ENCODE results near the gene CCDC18. TPM values are rescaled to one million over a fixed set of nuclear protein-coding genes. Genes with fewer than 3 reads are reported as not detected.
"Not testable (repeated sequence)": the region's sequence is repeated elsewhere in the genome, so short reads cannot be mapped to it uniquely, and the experiment has no call there.

Gene CCDC18
- total RNA-seq, 1 donor from 2014 or later = 15.9 TPM

GRCh38 chr1:93223023-93223675 lies 42.6 kb downstream of the CCDC18 start:
- H3K36me3 Mint-ChIP-seq (ENCODE audit: low read depth) = peaks cover 22% of the 10 kb centered on the region
- ATAC-seq (ENCODE audit: low read depth) = no peak
- H3K27me3 Mint-ChIP-seq = no peaks in the 10 kb centered on the region
- ChIA-PET POLR2A (no interaction called here), CTCF (no interaction called here)
- H3K4me3 Mint-ChIP-seq = no peak overlapping the region
- no peak for DNase-seq
- H3K4me1 Mint-ChIP-seq = peaks cover 37% of the 10 kb centered on the region
- intact Hi-C loops (cut with micrococcal nuclease) = no loop called here
- TF ChIP-seq, protein P1, sequence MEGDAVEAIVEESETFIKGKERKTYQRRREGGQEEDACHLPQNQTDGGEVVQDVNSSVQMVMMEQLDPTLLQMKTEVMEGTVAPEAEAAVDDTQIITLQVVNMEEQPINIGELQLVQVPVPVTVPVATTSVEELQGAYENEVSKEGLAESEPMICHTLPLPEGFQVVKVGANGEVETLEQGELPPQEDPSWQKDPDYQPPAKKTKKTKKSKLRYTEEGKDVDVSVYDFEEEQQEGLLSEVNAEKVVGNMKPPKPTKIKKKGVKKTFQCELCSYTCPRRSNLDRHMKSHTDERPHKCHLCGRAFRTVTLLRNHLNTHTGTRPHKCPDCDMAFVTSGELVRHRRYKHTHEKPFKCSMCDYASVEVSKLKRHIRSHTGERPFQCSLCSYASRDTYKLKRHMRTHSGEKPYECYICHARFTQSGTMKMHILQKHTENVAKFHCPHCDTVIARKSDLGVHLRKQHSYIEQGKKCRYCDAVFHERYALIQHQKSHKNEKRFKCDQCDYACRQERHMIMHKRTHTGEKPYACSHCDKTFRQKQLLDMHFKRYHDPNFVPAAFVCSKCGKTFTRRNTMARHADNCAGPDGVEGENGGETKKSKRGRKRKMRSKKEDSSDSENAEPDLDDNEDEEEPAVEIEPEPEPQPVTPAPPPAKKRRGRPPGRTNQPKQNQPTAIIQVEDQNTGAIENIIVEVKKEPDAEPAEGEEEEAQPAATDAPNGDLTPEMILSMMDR (IDR thresholded peaks at IDR 0.05) = no peak
- no peaks in the 10 kb centered on the region for H3K9me3 Mint-ChIP-seq
- no peak overlapping the region for H3K27ac Mint-ChIP-seq

GRCh38 chr1:93235261-93235660 lies 54.7 kb downstream of the CCDC18 start:
- Mint-ChIP-seq H3K9me3 (peaks cover 3% of the 10 kb centered on the region), H3K36me3 (ENCODE audit: low read depth) (peaks cover 46% of the 10 kb centered on the region), H3K4me1 (no peaks in the 10 kb centered on the region), H3K27ac (no peak overlapping the region), H3K27me3 (no peaks in the 10 kb centered on the region), H3K4me3 (no peak overlapping the region)
- TF ChIP-seq, protein P1 (IDR thresholded peaks at IDR 0.05) = no peak
- ATAC-seq (ENCODE audit: low read depth) (no peak), DNase-seq (no peak)
- ChIA-PET CTCF (no interaction called here), POLR2A (no interaction called here)
- intact Hi-C loops (cut with micrococcal nuclease) = no loop called here

- ChIA-PET CTCF (no interaction called here), POLR2A (no interaction called here)
- no peak for DNase-seq
- peaks cover 2% of the 10 kb centered on the region for H3K9me3 Mint-ChIP-seq
- ATAC-seq (ENCODE audit: low read depth) = no peak
- no peak overlapping the region for H3K27ac Mint-ChIP-seq
- H3K36me3 Mint-ChIP-seq (ENCODE audit: low read depth) = peaks cover 50% of the 10 kb centered on the region
- intact Hi-C loops (cut with micrococcal nuclease) = no loop called here
- no peaks in the 10 kb centered on the region for H3K4me1 Mint-ChIP-seq
- no peaks in the 10 kb centered on the region for H3K27me3 Mint-ChIP-seq
- TF ChIP-seq, protein P1 (IDR thresholded peaks at IDR 0.05) = no peak
- H3K4me3 Mint-ChIP-seq = no peak overlapping the region
These were observed 56.5 kb downstream of the CCDC18 start for GRCh38 chr1:93237021-93237420.

GRCh38 chr1:93238425-93238824 lies 57.9 kb downstream of the CCDC18 start:
- Mint-ChIP-seq H3K27ac (no peak overlapping the region), H3K36me3 (ENCODE audit: low read depth) (peaks cover 59% of the 10 kb centered on the region), H3K27me3 (no peaks in the 10 kb centered on the region), H3K9me3 (peaks cover 9% of the 10 kb centered on the region), H3K4me1 (no peaks in the 10 kb centered on the region), H3K4me3 (no peak overlapping the region)
- no peak for DNase-seq
- ATAC-seq (ENCODE audit: low read depth) = no peak
- TF ChIP-seq, protein P1 (IDR thresholded peaks at IDR 0.05) = no peak
- intact Hi-C loops (cut with micrococcal nuclease) = no loop called here
- ChIA-PET CTCF (no interaction called here), POLR2A (no interaction called here)

DNA sequence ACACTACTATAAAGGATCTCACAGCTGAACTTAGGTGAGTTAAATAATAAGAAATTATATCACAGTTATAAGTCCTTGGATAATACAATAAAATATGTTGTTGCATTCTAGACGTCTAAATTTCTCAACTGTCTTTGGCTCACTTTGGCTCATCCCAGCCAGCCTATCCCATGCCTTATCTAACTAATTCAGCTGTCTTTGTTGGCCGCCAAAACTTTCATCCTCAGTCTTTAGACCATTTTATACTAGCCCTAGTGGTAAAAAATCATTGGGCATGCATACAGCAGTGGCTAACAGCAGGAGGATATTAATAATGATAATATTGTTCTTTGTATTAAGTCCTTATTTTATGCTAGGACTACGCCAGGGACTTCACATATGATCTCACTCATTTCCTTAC lies 59.3 kb downstream of the CCDC18 start:
- intact Hi-C loops (cut with micrococcal nuclease) = no loop called here
- DNase-seq (no peak), ATAC-seq (ENCODE audit: low read depth) (no peak)
- H3K27ac Mint-ChIP-seq = no peak overlapping the region
- no peak overlapping the region for H3K4me3 Mint-ChIP-seq
- no peaks in the 10 kb centered on the region for H3K27me3 Mint-ChIP-seq
- H3K4me1 Mint-ChIP-seq = no peaks in the 10 kb centered on the region
- ChIA-PET CTCF (no interaction called here), POLR2A (no interaction called here)
- peaks cover 64% of the 10 kb centered on the region for H3K36me3 Mint-ChIP-seq (ENCODE audit: low read depth)
- peaks cover 17% of the 10 kb centered on the region for H3K9me3 Mint-ChIP-seq
- TF ChIP-seq, protein P1 (IDR thresholded peaks at IDR 0.05) = no peak

DNA sequence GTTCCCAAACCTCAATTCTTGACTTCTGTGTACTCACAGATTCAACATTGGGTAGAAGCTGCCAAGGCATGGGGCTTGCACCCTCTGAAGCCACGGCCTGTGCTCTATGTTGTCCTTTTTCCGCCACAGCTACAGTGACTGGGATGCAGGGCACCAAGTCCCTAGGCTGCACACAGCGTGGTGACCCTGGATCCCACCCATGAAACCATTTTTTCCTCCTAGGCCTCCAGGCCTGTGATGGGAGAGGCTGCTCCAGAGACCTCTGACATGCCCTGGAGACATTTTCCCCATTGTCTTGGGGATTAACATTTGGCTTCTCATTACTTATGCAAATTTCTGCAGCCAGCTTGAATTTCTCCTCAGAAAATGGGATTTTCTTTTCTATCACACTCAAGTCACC lies 62.7 kb downstream of the CCDC18 start:
- POLR2A ChIA-PET; H3K27me3 Mint-ChIP-seq; H3K4me3 Mint-ChIP-seq; CTCF ChIA-PET; intact Hi-C loops (cut with micrococcal nuclease); DNase-seq; H3K4me1 Mint-ChIP-seq; ATAC-seq (ENCODE audit: low read depth); H3K27ac Mint-ChIP-seq: not testable (repeated sequence)
- peaks cover 61% of the 10 kb centered on the region for H3K36me3 Mint-ChIP-seq (ENCODE audit: low read depth)
- peaks cover 17% of the 10 kb centered on the region for H3K9me3 Mint-ChIP-seq
